ENCODE data around the gene MLANA.

GRCh38 chr9:5870020-5870339 lies 20.7 kb upstream of the MLANA start:
- no peak for TF ChIP-seq CTCF (IDR thresholded peaks at IDR 0.05 in 8 of 11, conservative IDR thresholded peaks at IDR 0.05 in 3 of 11)
- TF ChIP-seq POLR2A (IDR thresholded peaks at IDR 0.05): no peak

Data from spleen (tissue), 7 donors.